Osteoblast (primary cell): Measurements from ENCODE around the gene FICD. TPM values are rescaled to one million over a fixed set of nuclear protein-coding genes. Genes with fewer than 3 reads are reported as not detected.
"Not testable (repeated sequence)": the region's sequence is repeated elsewhere in the genome, so short reads cannot be mapped to it uniquely, and the experiment has no call there.

ENCODE experiments used
- DNase-seq: peaks from one replicate; pipeline ENCODE4 v3.0.0; 2011; ENCODE audit warnings: low spot score, mixed read lengths; ENCODE audit not compliant: insufficient read length; ENCODE audit errors: missing footprints
- H2AFZ ChIP-seq: 2 replicates; pipeline ENCODE4 v1.6.0; 2011; ENCODE audit warnings: mild to moderate bottlenecking, low read length
- H3K27ac ChIP-seq: 2 replicates; pipeline ENCODE4 v1.5.1; 2011; ENCODE audit warnings: mild to moderate bottlenecking, low read depth, low read length, moderate library complexity
- H3K27me3 ChIP-seq: 2 replicates; pipeline ENCODE4 v1.6.0; 2012; ENCODE audit warnings: mild to moderate bottlenecking, control low read depth, inconsistent platforms, low read length, moderate library complexity; ENCODE audit not compliant: insufficient read depth
- H3K36me3 ChIP-seq: 2 replicates; pipeline ENCODE4 v1.5.1; 2011; ENCODE audit warnings: mild to moderate bottlenecking, low read length, control low read depth, moderate library complexity; ENCODE audit not compliant: insufficient read depth
- H3K4me1 ChIP-seq: 2 replicates; pipeline ENCODE4 v1.5.1; 2011; ENCODE audit warnings: mild to moderate bottlenecking, low read length, control low read depth, moderate library complexity; ENCODE audit not compliant: insufficient read depth
- H3K4me2 ChIP-seq: 2 replicates; pipeline ENCODE4 v1.6.0; 2011; ENCODE audit warnings: mild to moderate bottlenecking, low read length; ENCODE audit not compliant: insufficient read depth
- H3K4me3 ChIP-seq: fragments of 200-600 bp; sonication (generic); 3 replicates; pipeline ENCODE4 v1.5.1; 2012; ENCODE audit warnings: mild to moderate bottlenecking, low read length, inconsistent platforms; ENCODE audit not compliant: insufficient read depth
- H3K79me2 ChIP-seq: 2 replicates; pipeline ENCODE4 v1.6.0; 2012; ENCODE audit warnings: mild to moderate bottlenecking, low read length, control low read depth, inconsistent platforms; ENCODE audit not compliant: insufficient read depth
- H3K9me3 ChIP-seq: 2 replicates; pipeline ENCODE4 v1.5.1; 2011; ENCODE audit warnings: low read depth, low read length, control low read depth
- H4K20me1 ChIP-seq: 2 replicates; pipeline ENCODE4 v1.6.0; 2012; ENCODE audit warnings: mild to moderate bottlenecking, low read length, control low read depth; ENCODE audit not compliant: insufficient read depth
- total RNA-seq: library from RNA; depleted of rRNA; stranded (reverse); fragments of >200 nt; gene quantifications from 2 replicates; pipeline ENCODE4 v1.2.3, GENCODE V29; 2012
- TF ChIP-seq, protein P1 (sequence below): IDR thresholded peaks from 2 replicates; pipeline ENCODE4 v1.5.1; 2011; ENCODE audit warnings: mild to moderate bottlenecking, low read depth, low read length, moderate library complexity; ENCODE audit errors: extremely low read depth

FICD gene
- total RNA-seq, 1 donor = 5.4 TPM

DNA sequence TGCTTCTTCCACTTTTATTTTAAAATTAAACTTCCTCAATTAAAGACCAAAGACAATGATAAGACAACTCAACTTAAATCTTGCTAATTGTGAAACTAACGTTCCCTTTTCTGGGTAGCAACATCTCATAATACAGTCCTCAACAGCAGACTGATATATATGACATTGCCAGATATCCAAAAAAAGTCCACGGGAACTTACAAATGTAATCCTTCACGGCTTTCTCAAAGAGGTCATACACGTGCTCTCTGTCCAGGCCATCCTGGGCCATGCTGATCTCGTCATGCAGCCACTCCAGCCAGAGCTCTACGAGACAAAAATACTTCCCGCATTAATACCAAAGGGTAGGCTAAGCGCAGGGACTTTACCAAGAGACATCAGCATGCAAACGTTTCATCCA, 32.6 kb downstream of the FICD start:
- Histone ChIP-seq H2AFZ (no peak overlapping the region), H3K27me3 (no peaks in the 10 kb centered on the region), H4K20me1 (peaks cover 26% of the 10 kb centered on the region), H3K4me3 (no peak overlapping the region), H3K4me1 (peaks cover 6% of the 10 kb centered on the region), H3K4me2 (no peak overlapping the region), H3K9me3 (no peaks in the 10 kb centered on the region), H3K79me2 (peaks cover 73% of the 10 kb centered on the region), H3K36me3 (peaks cover 51% of the 10 kb centered on the region), H3K27ac (no peak overlapping the region)
- no peak for DNase-seq
- TF ChIP-seq, protein P1, sequence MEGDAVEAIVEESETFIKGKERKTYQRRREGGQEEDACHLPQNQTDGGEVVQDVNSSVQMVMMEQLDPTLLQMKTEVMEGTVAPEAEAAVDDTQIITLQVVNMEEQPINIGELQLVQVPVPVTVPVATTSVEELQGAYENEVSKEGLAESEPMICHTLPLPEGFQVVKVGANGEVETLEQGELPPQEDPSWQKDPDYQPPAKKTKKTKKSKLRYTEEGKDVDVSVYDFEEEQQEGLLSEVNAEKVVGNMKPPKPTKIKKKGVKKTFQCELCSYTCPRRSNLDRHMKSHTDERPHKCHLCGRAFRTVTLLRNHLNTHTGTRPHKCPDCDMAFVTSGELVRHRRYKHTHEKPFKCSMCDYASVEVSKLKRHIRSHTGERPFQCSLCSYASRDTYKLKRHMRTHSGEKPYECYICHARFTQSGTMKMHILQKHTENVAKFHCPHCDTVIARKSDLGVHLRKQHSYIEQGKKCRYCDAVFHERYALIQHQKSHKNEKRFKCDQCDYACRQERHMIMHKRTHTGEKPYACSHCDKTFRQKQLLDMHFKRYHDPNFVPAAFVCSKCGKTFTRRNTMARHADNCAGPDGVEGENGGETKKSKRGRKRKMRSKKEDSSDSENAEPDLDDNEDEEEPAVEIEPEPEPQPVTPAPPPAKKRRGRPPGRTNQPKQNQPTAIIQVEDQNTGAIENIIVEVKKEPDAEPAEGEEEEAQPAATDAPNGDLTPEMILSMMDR = no peak

DNA sequence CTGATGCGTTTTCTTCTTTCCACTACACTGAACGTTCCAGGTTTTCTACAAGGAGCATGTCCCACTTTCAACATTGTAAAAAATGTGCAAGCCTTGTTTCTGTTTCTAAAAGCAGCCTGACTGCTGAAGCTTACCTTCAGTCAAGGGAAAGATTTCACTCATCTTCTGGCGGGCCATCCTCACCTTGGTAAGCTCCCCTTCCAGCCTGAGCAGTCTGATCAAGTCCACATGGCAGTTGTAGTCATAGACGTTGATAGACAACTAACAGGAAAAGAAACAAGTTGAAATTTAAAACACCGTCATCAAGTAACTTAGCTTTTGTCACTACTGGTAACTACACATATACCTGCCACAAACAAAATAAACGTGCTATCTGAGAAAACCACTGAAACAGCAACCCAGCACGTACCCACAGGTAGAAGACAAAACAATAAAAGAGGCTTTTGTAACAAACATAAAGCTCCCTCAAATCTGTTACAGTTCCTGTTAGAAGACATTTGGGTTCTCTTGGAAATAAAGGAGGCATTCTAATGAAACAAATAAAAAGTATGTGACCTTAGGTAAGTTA, 34.0 kb downstream of the FICD start:
- Histone ChIP-seq H3K27me3 (no peaks in the 10 kb centered on the region), H3K36me3 (peaks cover 38% of the 10 kb centered on the region), H3K4me3 (no peak overlapping the region), H4K20me1 (peaks cover 36% of the 10 kb centered on the region), H3K79me2 (peaks cover 76% of the 10 kb centered on the region), H3K27ac (no peak overlapping the region), H2AFZ (no peak overlapping the region), H3K4me2 (no peak overlapping the region), H3K9me3 (no peaks in the 10 kb centered on the region), H3K4me1 (peaks cover 6% of the 10 kb centered on the region)
- TF ChIP-seq, protein P1 = no peak
- no peak for DNase-seq

DNA sequence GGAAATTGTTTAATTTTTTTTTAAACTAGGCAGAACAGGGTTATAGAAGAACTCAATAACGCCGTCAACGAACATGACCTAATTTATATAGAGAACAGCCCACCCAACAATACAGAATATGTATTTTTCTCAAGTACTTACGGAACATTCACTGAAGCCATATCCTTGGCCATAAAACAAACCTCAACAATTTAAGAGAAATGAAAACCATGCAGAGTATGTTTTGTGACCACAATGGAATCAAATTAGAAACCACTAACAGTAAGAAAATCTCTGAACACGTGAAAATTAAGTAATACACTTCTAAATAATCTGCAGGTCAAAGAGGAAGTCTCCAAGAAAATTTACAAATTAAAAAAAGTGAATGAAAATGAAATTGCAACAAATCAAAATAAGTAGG, 36.5 kb downstream of the FICD start:
- H3K36me3 ChIP-seq = peaks cover 19% of the 10 kb centered on the region
- TF ChIP-seq, protein P1 = no peak
- peaks cover 83% of the 10 kb centered on the region for H3K79me2 ChIP-seq
- no peak overlapping the region for H3K27ac ChIP-seq
- H2AFZ ChIP-seq = no peak overlapping the region
- H3K4me2 ChIP-seq = no peak overlapping the region
- DNase-seq = no peak
- H3K4me1 ChIP-seq = peaks cover 6% of the 10 kb centered on the region
- H3K9me3 ChIP-seq = no peaks in the 10 kb centered on the region
- H4K20me1 ChIP-seq = peaks cover 45% of the 10 kb centered on the region
- no peak overlapping the region for H3K4me3 ChIP-seq
- H3K27me3 ChIP-seq = no peaks in the 10 kb centered on the region

DNA sequence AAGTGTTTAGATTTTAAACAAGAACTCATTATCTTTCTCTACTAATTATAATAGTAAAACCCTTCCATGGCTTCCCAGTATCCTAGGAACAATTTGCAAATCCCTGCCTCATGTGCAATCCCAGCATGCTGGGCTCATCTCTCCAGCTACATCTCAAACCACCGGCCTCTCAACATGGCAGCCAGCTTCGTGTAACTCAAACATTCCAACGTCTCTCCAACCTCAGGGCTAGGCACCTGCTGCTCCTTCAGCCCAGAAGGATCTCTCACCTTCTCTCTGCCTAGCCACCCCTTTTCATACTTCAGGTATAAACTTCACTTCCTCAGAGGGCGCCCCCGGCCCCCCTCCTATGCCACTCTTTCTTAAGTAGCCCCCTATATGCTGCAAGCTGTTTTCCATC, 38.7 kb downstream of the FICD start:
- TF ChIP-seq, protein P1 = no peak
- H3K4me3 ChIP-seq = no peak overlapping the region
- H4K20me1 ChIP-seq = peaks cover 48% of the 10 kb centered on the region
- H3K9me3 ChIP-seq = no peaks in the 10 kb centered on the region
- H3K27me3 ChIP-seq = no peaks in the 10 kb centered on the region
- H3K4me1 ChIP-seq = peaks cover 6% of the 10 kb centered on the region
- no peak overlapping the region for H2AFZ ChIP-seq
- H3K4me2 ChIP-seq = no peak overlapping the region
- peaks cover 94% of the 10 kb centered on the region for H3K79me2 ChIP-seq
- no peak overlapping the region for H3K27ac ChIP-seq
- no peaks in the 10 kb centered on the region for H3K36me3 ChIP-seq
- DNase-seq = no peak

DNA sequence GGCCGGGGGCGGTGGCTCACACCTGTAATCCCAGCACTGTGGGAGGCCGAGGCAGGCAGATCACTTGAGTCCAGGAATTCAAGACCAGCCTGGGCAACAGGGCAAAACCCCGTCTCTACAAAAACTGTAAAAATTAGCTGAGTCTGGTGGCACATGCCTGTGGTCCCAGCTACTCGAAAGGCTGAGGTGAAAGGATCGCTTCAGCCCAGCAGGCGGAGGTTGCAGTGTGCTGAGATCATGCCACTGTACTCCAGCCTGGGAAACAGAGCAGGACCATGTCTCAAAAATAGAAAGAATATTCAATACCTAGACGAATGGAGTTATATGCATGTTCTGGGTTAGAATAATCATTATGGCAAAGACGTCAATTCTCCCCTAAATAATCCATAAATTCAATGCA, 40.3 kb downstream of the FICD start:
- Histone ChIP-seq H4K20me1 (peaks cover 56% of the 10 kb centered on the region), H3K79me2 (peaks cover 94% of the 10 kb centered on the region), H3K4me1 (peaks cover 13% of the 10 kb centered on the region)
- H3K4me2 ChIP-seq, H3K36me3 ChIP-seq, H3K9me3 ChIP-seq, H3K27ac ChIP-seq, H2AFZ ChIP-seq, H3K4me3 ChIP-seq, H3K27me3 ChIP-seq, DNase-seq: not testable (repeated sequence)
